ENCODE measurements around the gene CCDC12.

- TF ChIP-seq CTCF (IDR thresholded peaks at IDR 0.05) (no peak), POLR2A (IDR thresholded peaks at IDR 0.05) (no peak)
Observed at GRCh38 chr3:46922426-46922825, 54.1 kb downstream of the CCDC12 start.
